H9 (cell line): Measurements from ENCODE around the gene PCGF2. TPM values are rescaled to one million over a fixed set of nuclear protein-coding genes. Genes with fewer than 3 reads are reported as not detected.
A peak's percentile ranks its signal among the peaks of the same experiment; 100 is the strongest.

Experiments used
- DNase-seq: peaks from one replicate; pipeline ENCODE4 v3.0.0-alpha.2; 2017
- H2AFZ ChIP-seq: one replicate; pipeline ENCODE4 v1.6.1; 2013; ENCODE audit warnings: mild to moderate bottlenecking, low read length, control low read depth, moderate library complexity
- H2AK5ac ChIP-seq: 2 replicates; pipeline ENCODE4 v1.6.1; 2013; ENCODE audit warnings: low read length, control low read depth, mixed read lengths; ENCODE audit not compliant: insufficient read length
- H2BK120ac ChIP-seq: one replicate; pipeline ENCODE4 v1.6.1; 2013; ENCODE audit warnings: low read depth, mild to moderate bottlenecking, low read length, control low read depth, inconsistent platforms; ENCODE audit not compliant: poor library complexity, severe bottlenecking
- H2BK12ac ChIP-seq: 2 replicates; pipeline ENCODE4 v1.6.1; 2013; ENCODE audit warnings: low read length, control low read depth, mixed read lengths, low read depth; ENCODE audit not compliant: insufficient read length
- H2BK15ac ChIP-seq: 2 replicates; pipeline ENCODE4 v1.6.1; 2013; ENCODE audit warnings: low read depth, low read length, control low read depth
- H2BK20ac ChIP-seq: one replicate; pipeline ENCODE4 v1.6.1; 2013; ENCODE audit warnings: low read depth, mild to moderate bottlenecking, low read length, control low read depth, inconsistent platforms; ENCODE audit not compliant: poor library complexity, severe bottlenecking
- H2BK5ac ChIP-seq: 2 replicates; pipeline ENCODE4 v1.6.1; 2013; ENCODE audit warnings: low read length, control low read depth, mixed read lengths; ENCODE audit not compliant: insufficient read length
- H3K14ac ChIP-seq: 2 replicates; pipeline ENCODE4 v1.6.1; 2013; ENCODE audit warnings: low read length, control low read depth; ENCODE audit not compliant: insufficient read depth
- H3K18ac ChIP-seq: 2 replicates; pipeline ENCODE4 v1.6.1; 2013; ENCODE audit warnings: low read depth, mild to moderate bottlenecking, mixed read lengths, low read length, control low read depth; ENCODE audit not compliant: insufficient read length
- H3K23ac ChIP-seq: 2 replicates; pipeline ENCODE4 v1.6.1; 2013; ENCODE audit warnings: low read length, control low read depth, mixed read lengths, low read depth; ENCODE audit not compliant: insufficient read length
- H3K23me2 ChIP-seq: 2 replicates; pipeline ENCODE4 v1.6.1; 2013; ENCODE audit warnings: low read depth, mild to moderate bottlenecking, mixed read lengths, low read length, control low read depth; ENCODE audit not compliant: insufficient read length, poor library complexity, severe bottlenecking
- H3K27ac ChIP-seq: 2 replicates; pipeline ENCODE4 v1.5.1; 2013; ENCODE audit warnings: low read length, control low read depth, mixed read lengths, low read depth; ENCODE audit not compliant: insufficient read length
- H3K27me3 ChIP-seq: 2 replicates; pipeline ENCODE4 v1.6.1; 2013; ENCODE audit warnings: low read length, control low read depth, inconsistent platforms; ENCODE audit not compliant: insufficient read depth
- H3K4ac ChIP-seq: 2 replicates; pipeline ENCODE4 v1.6.1; 2013; ENCODE audit warnings: low read depth, mild to moderate bottlenecking, control low read depth, inconsistent platforms, low read length, moderate library complexity
- H3K4me1 ChIP-seq: 2 replicates; pipeline ENCODE4 v1.6.1; 2013; ENCODE audit warnings: low read length, control low read depth, inconsistent platforms; ENCODE audit not compliant: insufficient read depth
- H3K4me2 ChIP-seq: 2 replicates; pipeline ENCODE4 v1.6.1; 2013; ENCODE audit warnings: low read length, control low read depth, mixed read lengths; ENCODE audit not compliant: insufficient read length, insufficient read depth
- H3K56ac ChIP-seq: 2 replicates; pipeline ENCODE4 v1.6.1; 2013; ENCODE audit warnings: low read depth, mild to moderate bottlenecking, mixed read lengths, low read length, control low read depth; ENCODE audit not compliant: insufficient read length
- H3K79me1 ChIP-seq: 2 replicates; pipeline ENCODE4 v1.6.1; 2013; ENCODE audit warnings: low read depth, mild to moderate bottlenecking, moderate library complexity, low read length, control low read depth, inconsistent platforms; ENCODE audit not compliant: insufficient read depth, poor library complexity, severe bottlenecking
- H3K79me2 ChIP-seq: 2 replicates; pipeline ENCODE4 v1.6.1; 2013; ENCODE audit warnings: low read length, control low read depth, inconsistent platforms; ENCODE audit not compliant: insufficient read depth
- H3K9ac ChIP-seq: 2 replicates; pipeline ENCODE4 v1.6.1; 2013; ENCODE audit warnings: low read length, control low read depth, mixed read lengths; ENCODE audit not compliant: insufficient read length; ENCODE audit errors: extremely low read depth
- H3K9me3 ChIP-seq: one replicate; pipeline ENCODE4 v1.6.1; 2013; ENCODE audit warnings: low read depth, low read length, inconsistent platforms; ENCODE audit not compliant: control insufficient read depth
- H3T11ph ChIP-seq: one replicate; pipeline ENCODE4 v1.6.1; 2013; ENCODE audit warnings: mild to moderate bottlenecking, low read length, control low read depth, inconsistent platforms
- H4K20me1 ChIP-seq: one replicate; pipeline ENCODE4 v1.6.1; 2013; ENCODE audit not compliant: control insufficient read depth, insufficient read length, insufficient read depth
- H4K5ac ChIP-seq: 2 replicates; pipeline ENCODE4 v1.6.1; 2013; ENCODE audit warnings: low read depth, mild to moderate bottlenecking, mixed read lengths, low read length, control low read depth; ENCODE audit not compliant: insufficient read length
- H4K8ac ChIP-seq: replicated peaks from 2 replicates; pipeline ENCODE4 v1.6.1; 2013; ENCODE audit warnings: low read length, control low read depth, mixed read lengths, low read depth; ENCODE audit not compliant: insufficient read length
- H4K91ac ChIP-seq: 2 replicates; pipeline ENCODE4 v1.6.1; 2013; ENCODE audit warnings: low read depth, mild to moderate bottlenecking, moderate library complexity, mixed read lengths, low read length, control low read depth; ENCODE audit not compliant: insufficient read length
- H3K27ac Mint-ChIP-seq, 3 experiments: 2 replicates in 2 of 3; 3 replicates in 1 of 3; pipeline ENCODE4 v1.8.0; 2020 to 2021; ENCODE audit warnings: mixed read lengths in 3 of 3, mild to moderate bottlenecking in 1 of 3, moderate library complexity in 1 of 3
- H3K27me3 Mint-ChIP-seq: 2 replicates; pipeline ENCODE4 v1.8.0; 2021; ENCODE audit warnings: low read depth, mild to moderate bottlenecking, moderate library complexity, mixed read lengths
- H3K36me3 Mint-ChIP-seq, 3 experiments: 2 replicates in 2 of 3; 3 replicates in 1 of 3; pipeline ENCODE4 v1.8.0; 2020 to 2021; ENCODE audit warnings: low read depth in 3 of 3, mixed read lengths in 3 of 3; ENCODE audit not compliant: insufficient read depth in 1 of 3
- H3K4me1 Mint-ChIP-seq, 2 experiments: 2 replicates each; pipeline ENCODE4 v1.8.0; 2020; ENCODE audit warnings: mixed read lengths in 2 of 2
- H3K4me3 Mint-ChIP-seq, 2 experiments: 2 replicates in 1 of 2; 3 replicates in 1 of 2; pipeline ENCODE4 v1.8.0; 2020 to 2021; ENCODE audit warnings: mild to moderate bottlenecking in 2 of 2, mixed read lengths in 2 of 2, moderate library complexity in 1 of 2
- H3K9me3 Mint-ChIP-seq, 2 experiments: 2 replicates in 1 of 2; 3 replicates in 1 of 2; pipeline ENCODE4 v1.8.0; 2020; ENCODE audit warnings: mild to moderate bottlenecking in 2 of 2, mixed read lengths in 2 of 2, moderate library complexity in 1 of 2
- WGBS: extraction: QIAGEN DNeasy Blood & Tissue Kit; methylation state at CpG from one replicate; pipeline ENCODE4 v1.1.7; 2013; ENCODE audit warnings: missing lambda C conversion rate, low lambda C conversion rate, mixed read lengths; ENCODE audit not compliant: insufficient read length; ENCODE audit errors: extremely low coverage; 5-methylcytosine and 5-hydroxymethylcytosine counted together
- total RNA-seq: library from RNA; stranded (reverse); gene quantifications from 2 replicates; pipeline ENCODE4 v1.2.1, GENCODE V29; 2021
- TF ChIP-seq, protein P1 (sequence below): fragments of 200-600 bp; sonication (generic); conservative IDR thresholded peaks from 3 replicates; pipeline ENCODE4 v1.8.0; 2021; ENCODE audit warnings: antibody characterized with exemption, mild to moderate bottlenecking

The PCGF2 gene
- total RNA-seq, 1 experiment from 2014 or later: 106 TPM

DNA sequence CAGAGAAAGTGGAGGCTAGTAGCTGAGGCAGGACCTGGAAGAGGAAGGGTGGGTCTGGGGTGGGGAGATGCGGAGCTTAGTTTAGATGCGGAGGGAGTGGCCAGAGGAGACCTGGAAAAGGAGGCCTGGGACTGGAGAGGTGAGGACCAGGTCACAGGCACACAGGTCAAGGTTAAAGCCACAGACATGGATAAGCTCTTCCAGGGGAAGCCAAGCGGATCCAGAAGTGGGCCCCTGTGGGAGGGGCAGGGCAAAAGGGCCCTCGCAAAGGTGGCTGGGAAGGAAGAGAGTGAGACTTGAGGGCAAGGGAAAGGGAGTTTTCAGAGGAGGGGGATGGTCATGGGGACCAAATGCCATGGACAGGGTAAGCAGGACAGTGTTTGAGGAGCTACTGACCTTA lies 57.0 kb downstream of the PCGF2 start:
- no peak overlapping the region for H2BK12ac ChIP-seq
- no peak overlapping the region for H4K5ac ChIP-seq
- no peak overlapping the region for H2BK5ac ChIP-seq
- no peaks in the 10 kb centered on the region for H3K9me3 ChIP-seq
- no peak overlapping the region for H3K56ac ChIP-seq
- no peak overlapping the region for H3K27ac Mint-ChIP-seq
- peak; percentile 32 for DNase-seq
- H3K4me2 ChIP-seq: no peak overlapping the region
- no peaks in the 10 kb centered on the region; the same call in 1 of the 2 replicates for H3K27me3 ChIP-seq
- no peak overlapping the region for H2AK5ac ChIP-seq
- no peaks in the 10 kb centered on the region for H3K36me3 Mint-ChIP-seq
- no peak overlapping the region for H4K8ac ChIP-seq
- no peak overlapping the region for H2BK120ac ChIP-seq
- no peak overlapping the region for H3T11ph ChIP-seq
- H3K4ac ChIP-seq: no peak overlapping the region
- no peaks in the 10 kb centered on the region for H3K23me2 ChIP-seq
- no peak overlapping the region for H3K4me3 Mint-ChIP-seq
- no peak overlapping the region for H3K27ac ChIP-seq
- no peaks in the 10 kb centered on the region for H3K4me1 ChIP-seq
- H2BK15ac ChIP-seq: no peak overlapping the region
- TF ChIP-seq, protein P1, sequence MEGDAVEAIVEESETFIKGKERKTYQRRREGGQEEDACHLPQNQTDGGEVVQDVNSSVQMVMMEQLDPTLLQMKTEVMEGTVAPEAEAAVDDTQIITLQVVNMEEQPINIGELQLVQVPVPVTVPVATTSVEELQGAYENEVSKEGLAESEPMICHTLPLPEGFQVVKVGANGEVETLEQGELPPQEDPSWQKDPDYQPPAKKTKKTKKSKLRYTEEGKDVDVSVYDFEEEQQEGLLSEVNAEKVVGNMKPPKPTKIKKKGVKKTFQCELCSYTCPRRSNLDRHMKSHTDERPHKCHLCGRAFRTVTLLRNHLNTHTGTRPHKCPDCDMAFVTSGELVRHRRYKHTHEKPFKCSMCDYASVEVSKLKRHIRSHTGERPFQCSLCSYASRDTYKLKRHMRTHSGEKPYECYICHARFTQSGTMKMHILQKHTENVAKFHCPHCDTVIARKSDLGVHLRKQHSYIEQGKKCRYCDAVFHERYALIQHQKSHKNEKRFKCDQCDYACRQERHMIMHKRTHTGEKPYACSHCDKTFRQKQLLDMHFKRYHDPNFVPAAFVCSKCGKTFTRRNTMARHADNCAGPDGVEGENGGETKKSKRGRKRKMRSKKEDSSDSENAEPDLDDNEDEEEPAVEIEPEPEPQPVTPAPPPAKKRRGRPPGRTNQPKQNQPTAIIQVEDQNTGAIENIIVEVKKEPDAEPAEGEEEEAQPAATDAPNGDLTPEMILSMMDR: no peak
- H3K23ac ChIP-seq: no peak overlapping the region
- H4K20me1 ChIP-seq: no peaks in the 10 kb centered on the region
- no peak overlapping the region for H4K91ac ChIP-seq
- H3K4me1 Mint-ChIP-seq: peaks cover 10 to 15% of the 10 kb centered on the region in 2 experiments
- no peaks in the 10 kb centered on the region for H3K9me3 Mint-ChIP-seq
- H3K9ac ChIP-seq: no peak overlapping the region
- no peak overlapping the region for H2BK20ac ChIP-seq
- H3K14ac ChIP-seq: no peak overlapping the region
- no peak overlapping the region for H2AFZ ChIP-seq
- no peaks in the 10 kb centered on the region for H3K79me2 ChIP-seq
- H3K27me3 Mint-ChIP-seq: peaks cover 72% of the 10 kb centered on the region
- WGBS: no CpG with 5 or more reads among the region's 4 CpGs
- no peaks in the 10 kb centered on the region for H3K79me1 ChIP-seq
- no peak overlapping the region for H3K18ac ChIP-seq
